Stimulated activated CD4-positive, alpha-beta T cell treated with anti-CD3 and anti-CD28 coated beads, Interleukin-12 subunit alpha, Interleukin-12 subunit beta, amount 100 ng/mL, for 24 hours (primary cell): ENCODE results near the gene TSPYL2.

ENCODE experiments used
- DNase-seq, 2 experiments: peaks; one replicate each; pipeline ENCODE4 v3.0.0-alpha.2; 2020; ENCODE audit warnings: low read depth in 2 of 2

Gene TSPYL2

GRCh38 chrX:53081925-53082772, at the start of gene TSPYL2:
Gene TSPYL2 (plus strand): TSS chrX:53082367. CDS start chrX:53082499, 132 bp downstream.
- peak; percentile 83 to 88 for DNase-seq

GRCh38 chrX:53036149-53036548, 46.0 kb upstream of the TSPYL2 start:
- DNase-seq: no peak

- no peak for DNase-seq
Measured at GRCh38 chrX:53039236-53039635, 42.9 kb upstream of the TSPYL2 start.

- DNase-seq: no peak
Measured at GRCh38 chrX:53044995-53045394, 37.2 kb upstream of the TSPYL2 start.

GRCh38 chrX:53047228-53047627, 34.9 kb upstream of the TSPYL2 start:
- no peak for DNase-seq

GRCh38 chrX:53048169-53049126, 33.7 kb upstream of the TSPYL2 start, which contains the start of gene GPR173:
Gene GPR173 (plus strand): TSS chrX:53048789. CDS start chrX:53076622, 27,833 bp downstream.
- DNase-seq: no peak

- no peak for DNase-seq
Measured at GRCh38 chrX:53049127-53049517, 33.0 kb upstream of the TSPYL2 start.

- no peak for DNase-seq
Measured at GRCh38 chrX:53050841-53051240, 31.3 kb upstream of the TSPYL2 start.

- DNase-seq: no peak
Measured at GRCh38 chrX:53055244-53055849, 26.8 kb upstream of the TSPYL2 start.

- DNase-seq: no peak
Measured at GRCh38 chrX:53056292-53056691, 25.9 kb upstream of the TSPYL2 start.

- DNase-seq: no peak
Measured at GRCh38 chrX:53065104-53065503, 17.1 kb upstream of the TSPYL2 start.

- DNase-seq: no peak
Measured at GRCh38 chrX:53071064-53071463, 11.1 kb upstream of the TSPYL2 start.

- peak in 1 of 2 experiments; percentile 31 for DNase-seq
Measured at GRCh38 chrX:53071604-53072417, 10.4 kb upstream of the TSPYL2 start.

- no peak for DNase-seq
Measured at GRCh38 chrX:53072418-53073114, 9.6 kb upstream of the TSPYL2 start.

GRCh38 chrX:53073115-53073586, 9.0 kb upstream of the TSPYL2 start:
- no peak for DNase-seq

GRCh38 chrX:53075011-53075410, 7.2 kb upstream of the TSPYL2 start:
- DNase-seq: no peak

GRCh38 chrX:53076671-53077070, 5.5 kb upstream of the TSPYL2 start:
- DNase-seq: no peak

GRCh38 chrX:53077207-53078197, 4.7 kb upstream of the TSPYL2 start:
- no peak for DNase-seq

- DNase-seq: no peak
Measured at GRCh38 chrX:53078943-53079342, 3.2 kb upstream of the TSPYL2 start.
